Measurements from ENCODE around the gene IL32.

IL32 gene

DNA sequence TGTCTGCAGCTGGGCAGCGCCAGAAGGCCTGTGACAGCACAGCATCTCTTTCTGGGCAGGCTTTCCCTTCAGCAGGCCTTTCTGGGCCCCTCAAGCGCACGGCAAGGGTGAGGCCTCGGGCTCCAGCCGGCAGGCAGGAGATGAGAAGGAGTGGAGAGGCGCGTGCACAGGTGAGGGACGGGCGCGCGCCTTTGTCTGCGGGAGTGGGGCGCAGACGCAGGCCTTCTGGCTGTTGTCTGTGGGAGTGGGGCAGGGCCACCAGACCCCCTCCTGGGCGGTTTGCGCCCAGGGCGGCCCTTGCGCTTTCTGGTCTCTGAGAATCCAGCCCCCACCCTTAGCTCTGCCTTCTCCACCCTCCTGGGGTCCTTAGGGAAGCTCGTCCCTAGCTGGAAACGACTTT lies 53.4 kb downstream of the IL32 start:
- Histone ChIP-seq H3K9me3 (ENCODE audit: insufficient read depth, low read depth, low read length) (no peaks in the 10 kb centered on the region), H2AFZ (ENCODE audit: low read length) (no peak overlapping the region), H4K20me1 (ENCODE audit: insufficient read depth, low read length, poor library complexity, severe bottlenecking) (no peaks in the 10 kb centered on the region), H3K4me3 (ENCODE audit: low read length, poor library complexity, severe bottlenecking) (no peak overlapping the region), H3K36me3 (ENCODE audit: insufficient read depth, low read length) (no peaks in the 10 kb centered on the region), H3K27me3 (ENCODE audit: insufficient read depth, low read length, poor library complexity, severe bottlenecking) (no peaks in the 10 kb centered on the region), H3K9ac (ENCODE audit: low read depth, low read length, poor library complexity, severe bottlenecking) (no peak overlapping the region), H3K9me2 (replicated peaks; ENCODE audit: low read depth, low read length) (no peaks in the 10 kb centered on the region), H3F3A (ENCODE audit: low read depth) (no peaks in the 10 kb centered on the region), H3K4me2 (ENCODE audit: low read depth, low read length, poor library complexity, severe bottlenecking) (no peak overlapping the region), H3K79me2 (ENCODE audit: insufficient read depth, low read length) (no peaks in the 10 kb centered on the region), H3K4me1 (ENCODE audit: insufficient read depth, low read length, poor library complexity, severe bottlenecking) (peaks cover 4% of the 10 kb centered on the region)
- TF ChIP-seq, protein P1, sequence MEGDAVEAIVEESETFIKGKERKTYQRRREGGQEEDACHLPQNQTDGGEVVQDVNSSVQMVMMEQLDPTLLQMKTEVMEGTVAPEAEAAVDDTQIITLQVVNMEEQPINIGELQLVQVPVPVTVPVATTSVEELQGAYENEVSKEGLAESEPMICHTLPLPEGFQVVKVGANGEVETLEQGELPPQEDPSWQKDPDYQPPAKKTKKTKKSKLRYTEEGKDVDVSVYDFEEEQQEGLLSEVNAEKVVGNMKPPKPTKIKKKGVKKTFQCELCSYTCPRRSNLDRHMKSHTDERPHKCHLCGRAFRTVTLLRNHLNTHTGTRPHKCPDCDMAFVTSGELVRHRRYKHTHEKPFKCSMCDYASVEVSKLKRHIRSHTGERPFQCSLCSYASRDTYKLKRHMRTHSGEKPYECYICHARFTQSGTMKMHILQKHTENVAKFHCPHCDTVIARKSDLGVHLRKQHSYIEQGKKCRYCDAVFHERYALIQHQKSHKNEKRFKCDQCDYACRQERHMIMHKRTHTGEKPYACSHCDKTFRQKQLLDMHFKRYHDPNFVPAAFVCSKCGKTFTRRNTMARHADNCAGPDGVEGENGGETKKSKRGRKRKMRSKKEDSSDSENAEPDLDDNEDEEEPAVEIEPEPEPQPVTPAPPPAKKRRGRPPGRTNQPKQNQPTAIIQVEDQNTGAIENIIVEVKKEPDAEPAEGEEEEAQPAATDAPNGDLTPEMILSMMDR (conservative IDR thresholded peaks at IDR 0.05; ENCODE audit: low read length): no peak
- TF ChIP-seq EZH2phosphoT487 (IDR thresholded peaks at IDR 0.05; ENCODE audit: borderline replicate concordance): no peak

All from Loucy (cell line).